Activated T-cell treated with anti-CD3 and anti-CD28 coated beads, Interleukin-2, amount 50 U/mL, for 72 hours (primary cell): ENCODE results near the gene ARMS2. TPM values are rescaled to one million over a fixed set of nuclear protein-coding genes. Genes with fewer than 3 reads are reported as not detected.

ENCODE experiments used
- ATAC-seq, 2 donors: fragments of 150-1000 bp; cut with Tn5 transposase; replicated peaks in 1 of 2; 2 replicates each; pipeline ENCODE4 v1.10.0; 2021; ENCODE audit warnings: moderate library complexity in 2 of 2, mild to moderate bottlenecking in 1 of 2
- DNase-seq, 2 donors: peaks; one replicate each; pipeline ENCODE4 v3.0.0; 2021 to 2022; ENCODE audit warnings: mixed read lengths in 1 of 2
- H3K27ac Mint-ChIP-seq: one replicate; pipeline ENCODE4 v1.8.0; 2022; ENCODE audit warnings: mild to moderate bottlenecking, moderate library complexity, mixed read lengths
- H3K27me3 Mint-ChIP-seq: one replicate; pipeline ENCODE4 v1.8.0; 2022; ENCODE audit warnings: low read depth, mixed read lengths
- H3K36me3 Mint-ChIP-seq, 2 donors: one replicate each; pipeline ENCODE4 v1.8.0; 2022; ENCODE audit warnings: mixed read lengths in 2 of 2, mild to moderate bottlenecking in 1 of 2; ENCODE audit not compliant: insufficient read depth in 2 of 2
- H3K4me1 Mint-ChIP-seq: one replicate; pipeline ENCODE4 v1.8.0; 2022; ENCODE audit warnings: low read depth, mixed read lengths
- H3K4me3 Mint-ChIP-seq, 2 donors: one replicate each; pipeline ENCODE4 v1.8.0; 2022; ENCODE audit warnings: mild to moderate bottlenecking in 2 of 2, mixed read lengths in 2 of 2, moderate library complexity in 2 of 2
- H3K9me3 Mint-ChIP-seq, 2 donors: one replicate each; pipeline ENCODE4 v1.8.0; 2022; ENCODE audit warnings: mixed read lengths in 2 of 2
- total RNA-seq, 2 donors: library from RNA; stranded (reverse); gene quantifications; one replicate each; pipeline ENCODE4 v1.2.3, GENCODE V29; 2022

The ARMS2 gene, protein sequence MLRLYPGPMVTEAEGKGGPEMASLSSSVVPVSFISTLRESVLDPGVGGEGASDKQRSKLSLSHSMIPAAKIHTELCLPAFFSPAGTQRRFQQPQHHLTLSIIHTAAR
- not detected for total RNA-seq

DNA sequence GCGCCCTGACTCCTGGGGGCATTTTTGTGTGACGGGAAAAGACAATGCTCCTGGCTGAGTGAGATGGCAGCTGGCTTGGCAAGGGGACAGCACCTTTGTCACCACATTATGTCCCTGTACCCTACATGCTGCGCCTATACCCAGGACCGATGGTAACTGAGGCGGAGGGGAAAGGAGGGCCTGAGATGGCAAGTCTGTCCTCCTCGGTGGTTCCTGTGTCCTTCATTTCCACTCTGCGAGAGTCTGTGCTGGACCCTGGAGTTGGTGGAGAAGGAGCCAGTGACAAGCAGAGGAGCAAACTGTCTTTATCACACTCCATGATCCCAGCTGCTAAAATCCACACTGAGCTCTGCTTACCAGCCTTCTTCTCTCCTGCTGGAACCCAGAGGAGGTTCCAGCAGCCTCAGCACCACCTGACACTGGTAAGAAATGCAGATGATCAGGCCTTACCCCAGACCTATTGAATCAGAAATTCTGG lies at the start of gene ARMS2:
TSS of gene ARMS2 (plus strand) at position 51 of the 478 bp plus-strand sequence. CDS start at position 126, 75 bp downstream.
- Mint-ChIP-seq H3K4me1 (no peaks in the 10 kb centered on the region), H3K36me3 (no peaks in the 10 kb centered on the region), H3K27me3 (peaks cover 51% of the 10 kb centered on the region), H3K9me3 (no peaks in the 10 kb centered on the region), H3K4me3 (no peak within 1 kb of the TSS), H3K27ac (no peak within 1 kb of the TSS)
- DNase-seq (no peak), ATAC-seq (no peak)

DNA sequence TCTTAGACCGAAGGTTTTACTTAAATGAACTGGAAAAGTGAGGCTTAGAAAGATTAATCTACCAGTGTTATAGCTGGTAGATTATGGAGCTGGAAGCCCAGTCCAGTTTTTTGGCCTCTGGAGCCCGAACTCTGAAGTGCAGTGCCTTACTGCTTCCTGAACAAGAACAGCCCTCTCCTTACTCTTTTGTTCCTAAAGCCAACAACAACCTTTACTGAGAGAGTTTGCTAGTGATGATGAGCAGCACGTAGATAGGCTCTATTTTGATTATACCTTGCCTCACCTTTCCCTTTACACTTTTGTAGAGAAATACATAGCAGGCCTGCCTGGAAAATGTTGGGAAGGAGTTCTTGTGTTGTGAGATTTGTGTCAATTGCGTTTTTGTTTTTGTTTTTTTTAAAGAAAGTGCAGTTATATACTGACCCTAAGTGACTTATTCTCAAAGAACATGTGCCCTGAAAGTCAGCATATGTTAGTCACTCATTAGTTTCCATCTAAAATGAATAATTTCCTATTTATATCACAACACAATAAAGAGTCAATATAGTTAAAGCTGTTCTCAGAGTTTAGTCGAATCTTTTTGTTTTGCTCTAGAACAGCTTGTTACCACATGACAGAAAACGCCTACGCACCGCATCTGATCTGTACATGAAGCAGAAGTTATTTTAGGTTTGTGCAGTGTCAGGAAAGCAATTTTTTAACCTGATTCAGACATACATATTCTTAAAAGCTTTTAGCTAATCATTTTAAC lies 46.9 kb upstream of the ARMS2 start:
- peaks cover 0 to 4% of the 10 kb centered on the region in 2 donors for H3K36me3 Mint-ChIP-seq
- ATAC-seq, result peak; percentile 66 to 86
- peak overlapping the region in 1 of 2 donors; percentile 73 for H3K4me3 Mint-ChIP-seq
- DNase-seq, result peak; percentile 57 to 66
- peak overlapping the region; percentile 74 for H3K27ac Mint-ChIP-seq
- no peaks in the 10 kb centered on the region for H3K9me3 Mint-ChIP-seq
- H3K4me1 Mint-ChIP-seq, result peaks cover 29% of the 10 kb centered on the region
- H3K27me3 Mint-ChIP-seq, result no peaks in the 10 kb centered on the region

DNA sequence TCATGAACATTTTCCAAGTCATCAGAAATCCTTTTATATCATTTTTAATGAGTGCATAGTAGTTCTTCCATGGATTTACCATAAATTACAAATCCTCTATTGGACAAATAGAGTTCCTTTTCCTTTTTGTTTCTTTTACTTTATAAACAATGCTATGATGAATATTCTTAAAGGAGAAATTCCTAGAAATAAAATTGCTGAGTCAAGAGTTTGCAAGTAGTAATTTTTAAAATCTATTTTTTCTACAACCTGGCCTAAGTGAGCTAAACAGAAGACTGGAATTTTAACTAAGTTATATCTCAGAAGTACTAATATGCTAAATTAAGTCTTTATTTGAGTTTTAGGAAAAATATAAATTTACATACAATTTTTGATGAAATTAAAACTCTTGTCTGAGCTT lies 41.1 kb upstream of the ARMS2 start:
- Mint-ChIP-seq H3K4me1 (peaks cover 31% of the 10 kb centered on the region), H3K4me3 (no peak overlapping the region), H3K27ac (no peak overlapping the region), H3K36me3 (peaks cover 0 to 13% of the 10 kb centered on the region in 2 donors), H3K27me3 (no peaks in the 10 kb centered on the region), H3K9me3 (no peaks in the 10 kb centered on the region)
- DNase-seq, result no peak
- no peak for ATAC-seq

DNA sequence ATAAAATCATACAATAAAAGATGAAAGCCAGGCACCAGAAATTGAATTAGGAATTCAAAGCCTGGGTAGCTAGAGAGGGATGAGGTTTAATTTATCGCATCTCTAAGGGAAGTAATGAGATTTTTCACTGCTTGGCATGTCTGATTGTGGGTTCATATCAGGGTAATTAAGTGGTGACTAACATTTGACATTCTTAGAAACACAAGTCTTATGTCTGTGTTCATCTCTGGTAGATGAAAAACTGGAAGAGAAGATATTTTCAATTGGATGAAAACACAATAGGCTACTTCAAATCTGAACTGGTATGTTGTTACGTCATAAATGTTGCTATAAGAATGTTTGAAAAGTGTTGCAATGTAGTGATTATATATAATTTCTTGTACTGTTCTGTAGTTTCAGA lies 36.8 kb upstream of the ARMS2 start:
- Mint-ChIP-seq H3K4me3 (peak overlapping the region in 1 of 2 donors; percentile 41), H3K27ac (peak overlapping the region; percentile 5), H3K4me1 (peaks cover 59% of the 10 kb centered on the region), H3K27me3 (no peaks in the 10 kb centered on the region), H3K36me3 (peaks cover 0 to 15% of the 10 kb centered on the region in 2 donors), H3K9me3 (no peaks in the 10 kb centered on the region)
- ATAC-seq, result no peak
- DNase-seq, result no peak

DNA sequence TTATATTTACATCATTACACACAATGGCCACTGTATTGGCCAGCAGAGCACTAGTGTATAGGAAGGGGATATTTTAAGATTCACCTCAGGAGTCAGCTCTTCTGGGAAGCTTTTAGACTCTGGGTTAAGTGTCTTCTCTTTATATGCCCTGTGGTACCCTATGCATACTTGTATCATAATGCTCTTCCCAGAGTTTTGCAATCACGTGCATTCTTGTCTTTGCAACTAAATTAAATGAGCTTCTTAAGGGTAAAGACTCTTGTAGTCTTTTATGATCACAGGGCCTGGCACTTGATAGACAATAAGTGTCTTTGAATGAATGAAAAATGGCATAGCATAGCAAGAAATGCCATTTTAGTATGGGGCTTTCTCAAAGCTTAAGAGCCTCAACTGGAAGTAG lies 35.4 kb upstream of the ARMS2 start:
- no peak for ATAC-seq
- no peak for DNase-seq
- Mint-ChIP-seq H3K4me1 (peaks cover 59% of the 10 kb centered on the region), H3K9me3 (no peaks in the 10 kb centered on the region), H3K4me3 (no peak overlapping the region), H3K27ac (no peak overlapping the region), H3K36me3 (peaks cover 0 to 12% of the 10 kb centered on the region in 2 donors), H3K27me3 (no peaks in the 10 kb centered on the region)

DNA sequence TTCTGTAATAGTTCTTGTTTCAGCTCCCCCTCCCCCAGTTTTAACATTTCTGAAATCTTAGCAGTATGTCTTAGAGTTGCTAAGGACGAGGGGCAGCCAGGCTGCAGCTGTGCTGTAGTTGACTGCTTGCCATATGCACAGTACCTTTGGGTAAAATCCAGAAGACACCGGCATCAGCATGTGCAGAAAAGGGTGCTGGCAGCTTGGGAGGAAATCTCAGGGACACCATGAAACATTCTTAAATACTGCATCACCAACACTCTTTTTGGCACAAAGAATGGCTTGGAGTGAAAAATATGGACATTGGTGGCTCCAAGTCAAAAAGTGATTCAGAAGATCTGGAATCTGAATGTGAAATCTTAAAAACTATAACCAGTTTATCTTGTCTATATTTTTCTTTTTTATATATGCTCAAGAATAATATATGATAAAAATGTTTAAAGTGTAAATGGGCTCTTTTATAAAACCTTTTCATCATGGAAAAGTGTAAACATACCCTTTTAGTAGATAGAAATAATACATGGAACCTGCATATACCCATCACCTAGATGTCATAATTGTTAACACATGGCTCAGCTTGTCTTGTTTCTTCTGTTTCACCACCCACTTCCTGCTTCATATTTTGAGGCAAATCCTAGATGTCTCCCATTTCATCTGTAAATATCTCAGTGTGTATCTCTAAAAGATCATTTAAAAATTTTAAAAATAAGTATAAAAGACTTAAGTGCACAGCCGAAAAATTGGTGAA lies 34.4 kb upstream of the ARMS2 start:
- peaks cover 59% of the 10 kb centered on the region for H3K4me1 Mint-ChIP-seq

DNA sequence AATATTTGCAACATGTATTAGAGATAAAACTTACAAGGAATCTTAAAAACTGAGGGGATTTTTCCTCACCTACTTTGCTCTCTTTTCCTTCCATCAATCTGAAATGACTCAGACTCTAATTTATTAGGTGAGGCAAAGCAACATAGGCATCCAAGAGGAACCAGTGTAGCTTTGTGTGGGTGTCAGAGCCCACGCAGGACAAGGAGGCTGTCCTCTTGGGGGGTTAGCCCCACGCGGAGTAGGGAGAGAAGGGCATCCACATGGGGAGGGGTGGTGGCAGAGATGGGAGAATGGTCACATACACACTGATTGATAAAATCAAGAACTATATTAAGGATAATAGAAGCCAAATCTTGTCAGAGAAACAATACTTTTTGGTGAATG lies 33.8 kb upstream of the ARMS2 start:
- no peak for ATAC-seq
- H3K4me3 Mint-ChIP-seq, result peak overlapping the region; percentile 41 to 75
- peak overlapping the region; percentile 94 for H3K27ac Mint-ChIP-seq
- DNase-seq, result no peak
- H3K9me3 Mint-ChIP-seq, result no peaks in the 10 kb centered on the region
- H3K4me1 Mint-ChIP-seq, result peaks cover 55% of the 10 kb centered on the region
- H3K27me3 Mint-ChIP-seq, result no peaks in the 10 kb centered on the region
- H3K36me3 Mint-ChIP-seq, result peaks cover 0 to 15% of the 10 kb centered on the region in 2 donors

More for the DNA sequence above, 34.4 kb upstream of the ARMS2 start:
- H3K27ac Mint-ChIP-seq, result no peak overlapping the region
- H3K4me3 Mint-ChIP-seq, result no peak overlapping the region
- DNase-seq (no peak), ATAC-seq (no peak)
- H3K9me3 Mint-ChIP-seq, result no peaks in the 10 kb centered on the region
- no peaks in the 10 kb centered on the region for H3K27me3 Mint-ChIP-seq
- H3K36me3 Mint-ChIP-seq, result peaks cover 0 to 15% of the 10 kb centered on the region in 2 donors

DNA sequence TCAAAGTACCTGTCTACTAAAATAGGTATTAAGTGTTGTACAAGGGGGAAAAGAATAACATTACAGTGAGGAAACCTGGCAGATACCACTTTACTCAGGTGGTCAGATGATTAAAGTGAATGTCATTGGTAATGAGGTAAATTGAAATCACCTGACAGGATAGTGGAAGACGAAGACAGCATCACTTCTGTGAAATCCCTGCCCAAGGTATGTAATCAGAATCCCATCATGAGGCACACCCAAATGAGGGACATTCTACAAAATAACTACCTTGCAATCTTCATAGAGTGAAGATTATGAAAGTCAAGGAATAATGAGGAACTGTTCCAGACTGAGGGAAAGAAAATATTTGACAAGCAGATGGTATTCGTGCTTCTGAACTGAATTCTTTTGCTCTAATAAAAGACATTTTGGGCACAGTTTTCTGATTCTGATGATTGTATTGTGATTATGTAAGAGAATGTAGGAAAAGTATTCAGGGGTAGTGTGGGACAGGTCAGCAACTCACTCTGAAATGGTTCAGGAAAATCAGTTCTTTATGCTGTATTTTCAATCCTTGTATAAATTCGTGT lies 33.3 kb upstream of the ARMS2 start:
- no peaks in the 10 kb centered on the region for H3K27me3 Mint-ChIP-seq
- H3K4me3 Mint-ChIP-seq, result peak overlapping the region; percentile 41 to 75
- DNase-seq (no peak), ATAC-seq (peak in 1 of 2 donors; percentile 54)
- peaks cover 0 to 12% of the 10 kb centered on the region in 2 donors for H3K36me3 Mint-ChIP-seq
- H3K27ac Mint-ChIP-seq, result peak overlapping the region; percentile 94
- no peaks in the 10 kb centered on the region for H3K9me3 Mint-ChIP-seq
- H3K4me1 Mint-ChIP-seq, result peaks cover 50% of the 10 kb centered on the region

DNA sequence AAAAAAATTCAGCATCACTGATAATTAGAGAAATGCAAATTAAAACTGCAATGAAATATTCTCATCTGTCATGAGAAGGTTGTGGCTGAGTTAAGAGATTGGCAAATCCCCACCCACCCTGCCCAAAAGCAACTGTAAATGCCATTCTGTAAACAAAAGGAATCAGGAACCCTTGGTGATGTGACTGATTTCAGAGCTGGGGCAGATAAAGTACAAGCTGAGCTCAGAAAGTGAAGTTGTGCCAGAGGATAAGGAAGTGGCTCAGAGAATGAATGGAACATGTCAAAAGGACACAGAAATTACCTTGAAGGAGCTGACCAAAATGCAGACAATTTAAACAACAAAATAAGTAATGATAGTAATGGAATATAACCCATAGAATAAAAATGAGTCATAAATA lies 32.7 kb upstream of the ARMS2 start:
- Mint-ChIP-seq H3K36me3 (peaks cover 0 to 12% of the 10 kb centered on the region in 2 donors), H3K27ac (peak overlapping the region; percentile 22), H3K27me3 (no peaks in the 10 kb centered on the region), H3K4me1 (peaks cover 46% of the 10 kb centered on the region), H3K9me3 (no peaks in the 10 kb centered on the region), H3K4me3 (peak overlapping the region in 1 of 2 donors; percentile 35)
- peak in 1 of 2 donors; percentile 51 for ATAC-seq
- no peak for DNase-seq

DNA sequence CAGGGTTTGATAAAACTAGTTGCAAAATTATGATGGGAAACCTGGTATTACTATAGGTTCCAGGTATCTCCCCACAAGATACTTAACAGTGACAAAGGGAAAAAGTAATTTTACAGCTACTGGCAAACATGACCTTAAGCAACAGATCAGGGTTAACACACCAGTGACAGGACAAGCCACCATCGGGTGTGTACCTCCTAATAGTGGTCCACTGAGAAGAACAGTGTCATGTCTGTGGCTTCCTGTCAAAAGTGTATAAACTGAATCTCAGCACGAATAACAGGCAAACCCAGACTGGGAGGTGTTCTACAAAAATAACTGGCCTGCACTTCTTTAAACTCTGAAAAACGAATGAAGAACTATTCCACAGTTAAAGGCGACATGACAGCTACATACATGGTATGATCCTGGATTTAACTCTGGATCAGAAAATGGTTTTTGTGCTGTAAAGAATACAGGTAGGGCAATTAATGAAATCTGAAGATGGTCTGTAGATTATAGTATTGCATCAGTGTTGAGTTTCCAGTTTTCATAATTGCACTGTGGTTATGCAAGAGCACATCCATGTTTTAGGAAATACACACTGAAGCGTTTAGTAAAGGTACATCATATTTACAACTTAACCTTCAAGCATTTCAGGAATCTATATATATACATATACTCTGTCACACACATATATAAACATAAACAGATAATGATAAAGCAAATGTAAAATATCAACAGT lies 32.0 kb upstream of the ARMS2 start:
- Mint-ChIP-seq H3K27me3 (no peaks in the 10 kb centered on the region), H3K4me1 (peaks cover 43% of the 10 kb centered on the region), H3K4me3 (peak overlapping the region in 1 of 2 donors; percentile 22), H3K36me3 (peaks cover 0 to 12% of the 10 kb centered on the region in 2 donors), H3K9me3 (no peaks in the 10 kb centered on the region), H3K27ac (peak overlapping the region; percentile 48)
- peak in 1 of 2 donors; percentile 18 for DNase-seq
- peak; percentile 50 to 79 for ATAC-seq

DNA sequence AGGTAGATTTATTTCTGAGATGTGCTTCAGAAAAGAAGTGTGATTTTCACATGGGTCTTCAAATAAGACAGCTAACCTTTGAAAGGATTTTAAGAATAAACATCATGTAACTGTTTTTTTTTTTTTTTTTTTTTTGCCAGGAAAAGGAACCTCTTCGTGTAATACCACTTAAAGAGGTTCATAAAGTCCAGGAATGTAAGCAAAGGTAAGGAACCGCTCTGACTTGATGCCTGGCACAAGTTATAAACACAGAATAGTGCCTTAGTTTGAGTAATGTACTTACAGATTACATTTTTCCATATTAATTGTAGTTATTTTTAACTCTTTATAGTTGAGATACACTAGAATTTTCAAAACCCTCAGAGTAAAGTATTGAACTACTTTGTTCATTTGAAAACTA lies 30.4 kb upstream of the ARMS2 start:
- Mint-ChIP-seq H3K27ac (no peak overlapping the region), H3K9me3 (no peaks in the 10 kb centered on the region), H3K4me1 (peaks cover 30% of the 10 kb centered on the region), H3K36me3 (peaks cover 0 to 9% of the 10 kb centered on the region in 2 donors), H3K27me3 (no peaks in the 10 kb centered on the region), H3K4me3 (no peak overlapping the region)
- DNase-seq (no peak), ATAC-seq (no peak)

DNA sequence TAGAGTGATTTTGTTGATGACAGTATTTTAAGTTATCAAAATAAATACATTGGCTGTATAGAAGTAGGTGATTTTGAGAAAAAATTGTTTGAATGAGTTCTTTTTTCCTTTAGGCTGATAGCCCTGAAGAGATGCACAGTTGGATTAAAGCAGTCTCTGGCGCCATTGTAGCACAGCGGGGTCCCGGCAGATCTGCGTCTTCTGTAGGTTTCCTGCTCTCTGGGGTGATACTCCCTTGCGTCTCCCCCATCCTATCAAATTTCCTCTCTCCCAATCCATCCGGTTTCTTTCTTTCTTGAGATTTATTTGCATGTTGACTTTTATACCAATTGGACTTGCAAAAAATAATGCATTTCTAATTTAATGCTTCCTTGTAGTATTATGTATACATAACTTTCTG lies 27.6 kb upstream of the ARMS2 start:
- peaks cover 0 to 7% of the 10 kb centered on the region in 2 donors for H3K36me3 Mint-ChIP-seq
- no peak for DNase-seq
- ATAC-seq, result no peak
- peaks cover 15% of the 10 kb centered on the region for H3K4me1 Mint-ChIP-seq
- H3K4me3 Mint-ChIP-seq, result no peak overlapping the region
- no peaks in the 10 kb centered on the region for H3K9me3 Mint-ChIP-seq
- H3K27ac Mint-ChIP-seq, result peak overlapping the region; percentile 11
- no peaks in the 10 kb centered on the region for H3K27me3 Mint-ChIP-seq
